ENCODE measurements around the gene HS3ST1.

DNA sequence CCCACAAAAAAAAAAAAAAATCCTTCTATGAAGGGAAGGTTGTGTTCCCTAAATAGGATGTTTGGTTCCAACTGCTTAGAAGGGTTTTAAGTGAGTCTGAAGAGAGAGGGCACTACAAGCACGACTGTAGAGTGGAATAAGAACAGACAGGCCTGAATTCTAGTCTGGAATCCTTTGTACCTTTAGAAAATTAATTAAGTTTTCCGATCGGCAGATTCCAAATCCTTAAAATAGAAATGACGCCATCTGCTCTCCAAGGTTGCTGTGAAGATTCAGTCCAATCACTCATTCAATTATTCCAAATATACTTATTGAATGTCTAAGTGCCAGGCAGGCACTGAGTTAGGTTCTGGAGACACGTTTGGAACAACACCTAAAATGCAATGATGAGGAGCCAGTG lies 3.8 kb downstream of the HS3ST1 start:
- TF ChIP-seq, protein P1, sequence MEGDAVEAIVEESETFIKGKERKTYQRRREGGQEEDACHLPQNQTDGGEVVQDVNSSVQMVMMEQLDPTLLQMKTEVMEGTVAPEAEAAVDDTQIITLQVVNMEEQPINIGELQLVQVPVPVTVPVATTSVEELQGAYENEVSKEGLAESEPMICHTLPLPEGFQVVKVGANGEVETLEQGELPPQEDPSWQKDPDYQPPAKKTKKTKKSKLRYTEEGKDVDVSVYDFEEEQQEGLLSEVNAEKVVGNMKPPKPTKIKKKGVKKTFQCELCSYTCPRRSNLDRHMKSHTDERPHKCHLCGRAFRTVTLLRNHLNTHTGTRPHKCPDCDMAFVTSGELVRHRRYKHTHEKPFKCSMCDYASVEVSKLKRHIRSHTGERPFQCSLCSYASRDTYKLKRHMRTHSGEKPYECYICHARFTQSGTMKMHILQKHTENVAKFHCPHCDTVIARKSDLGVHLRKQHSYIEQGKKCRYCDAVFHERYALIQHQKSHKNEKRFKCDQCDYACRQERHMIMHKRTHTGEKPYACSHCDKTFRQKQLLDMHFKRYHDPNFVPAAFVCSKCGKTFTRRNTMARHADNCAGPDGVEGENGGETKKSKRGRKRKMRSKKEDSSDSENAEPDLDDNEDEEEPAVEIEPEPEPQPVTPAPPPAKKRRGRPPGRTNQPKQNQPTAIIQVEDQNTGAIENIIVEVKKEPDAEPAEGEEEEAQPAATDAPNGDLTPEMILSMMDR (conservative IDR thresholded peaks at IDR 0.05; ENCODE audit: low read depth, low read length) = no peak
- TF ChIP-seq EZH2 (IDR thresholded peaks at IDR 0.05; ENCODE audit: borderline replicate concordance, low read depth, low read length, poor library complexity, severe bottlenecking) = no peak

Measured in A673 (cell line).